SU-DHL-6 (cell line): Measurements from ENCODE around the gene RAD51B.

ENCODE experiments used
- H2AFZ ChIP-seq: fragments of 200-600 bp; sonication (generic); 2 replicates; pipeline ENCODE4 v1.6.1; 2014; ENCODE audit warnings: low read depth, mild to moderate bottlenecking, moderate library complexity, mixed read lengths, antibody characterized with exemption, low read length; ENCODE audit not compliant: severe bottlenecking
- H3F3A ChIP-seq: fragments of 200-600 bp; shearing (Covaris generic); 2 replicates; pipeline ENCODE4 v1.6.0; 2016; ENCODE audit warnings: antibody characterized with exemption, mild to moderate bottlenecking; ENCODE audit not compliant: insufficient read depth
- H3K27ac ChIP-seq: fragments of 200-600 bp; sonication (generic); 2 replicates; pipeline ENCODE4 v1.5.1; 2016; ENCODE audit warnings: low read depth, mild to moderate bottlenecking, low read length, moderate library complexity, mixed read lengths
- H3K27me3 ChIP-seq: fragments of 200-600 bp; sonication (generic), shearing (Covaris generic); 2 replicates; pipeline ENCODE4 v1.6.0; 2014; ENCODE audit warnings: mild to moderate bottlenecking, low read length
- H3K36me3 ChIP-seq: fragments of 200-600 bp; sonication (generic); 2 replicates; pipeline ENCODE4 v1.6.1; 2014; ENCODE audit warnings: mild to moderate bottlenecking, low read length, mixed read lengths
- H3K4me2 ChIP-seq: fragments of 300-600, 200-600 bp; shearing (Covaris generic), sonication (generic); 2 replicates; pipeline ENCODE4 v1.6.0; 2014; ENCODE audit warnings: low read length, low read depth, mild to moderate bottlenecking; ENCODE audit not compliant: poor library complexity, severe bottlenecking
- H3K4me3 ChIP-seq: fragments of 200-600 bp; sonication (generic); 2 replicates; pipeline ENCODE4 v1.5.1; 2014; ENCODE audit warnings: antibody characterized with exemption, low read length, mild to moderate bottlenecking, mixed read lengths; ENCODE audit not compliant: insufficient read depth, poor library complexity, severe bottlenecking
- H3K79me2 ChIP-seq: fragments of 200-600 bp; sonication (generic); 2 replicates; pipeline ENCODE4 v1.6.1; 2014; ENCODE audit warnings: mild to moderate bottlenecking, low read length, moderate library complexity; ENCODE audit not compliant: insufficient read depth
- H3K9ac ChIP-seq: fragments of 200-600 bp; sonication (generic); 2 replicates; pipeline ENCODE4 v1.7.0; 2014; ENCODE audit warnings: mild to moderate bottlenecking, low read length
- H3K9me2 ChIP-seq: fragments of 200-600 bp; sonication (generic); replicated peaks from 2 replicates; pipeline ENCODE4 v1.6.1; 2014; ENCODE audit warnings: low read length; ENCODE audit not compliant: insufficient read depth
- H3K9me3 ChIP-seq: fragments of 200-600 bp; sonication (generic); 2 replicates; pipeline ENCODE4 v1.6.1; 2014; ENCODE audit warnings: low read length, mixed read lengths; ENCODE audit not compliant: insufficient read depth
- H4K20me1 ChIP-seq: fragments of 200-600 bp; sonication (generic); 2 replicates; pipeline ENCODE4 v1.6.1; 2014; ENCODE audit warnings: low read depth, mild to moderate bottlenecking, antibody characterized with exemption, low read length, moderate library complexity, mixed read lengths
- CTCF ChIP-seq: fragments of 200-600 bp; sonication (generic); IDR thresholded peaks from one replicate; pipeline ENCODE4 v1.5.1; 2017; ENCODE audit warnings: antibody characterized with exemption, mild to moderate bottlenecking, low read length, moderate library complexity; ENCODE audit not compliant: insufficient read depth, poor library complexity, severe bottlenecking
- EZH2phosphoT487 ChIP-seq: fragments of 200-600 bp; sonication (generic), shearing (Covaris generic); conservative IDR thresholded peaks from 2 replicates; pipeline ENCODE4 v1.6.1; 2018; ENCODE audit warnings: mild to moderate bottlenecking, antibody characterized with exemption, low read length, moderate library complexity, mixed read lengths

RAD51B gene

GRCh38 chr14:68679301-68679700 lies 859.7 kb downstream of the RAD51B start:
- peaks cover 24% of the 10 kb centered on the region for H3K79me2 ChIP-seq
- peaks cover 4% of the 10 kb centered on the region for H3K36me3 ChIP-seq
- no peak overlapping the region for H3K4me3 ChIP-seq
- peaks cover 8% of the 10 kb centered on the region for H3F3A ChIP-seq
- H4K20me1 ChIP-seq, result no peaks in the 10 kb centered on the region
- H3K9me3 ChIP-seq, result no peaks in the 10 kb centered on the region
- no peak for TF ChIP-seq EZH2phosphoT487
- no peak for TF ChIP-seq CTCF
- no peak overlapping the region for H3K4me2 ChIP-seq
- no peak overlapping the region for H3K9ac ChIP-seq
- H3K27ac ChIP-seq, result no peak overlapping the region
- H2AFZ ChIP-seq, result no peak overlapping the region
- H3K27me3 ChIP-seq, result no peaks in the 10 kb centered on the region
- no peaks in the 10 kb centered on the region for H3K9me2 ChIP-seq

GRCh38 chr14:68679746-68680467 lies 860.3 kb downstream of the RAD51B start:
- H3K9ac ChIP-seq, result no peak overlapping the region
- no peak for TF ChIP-seq CTCF
- TF ChIP-seq EZH2phosphoT487, result no peak
- H3K9me3 ChIP-seq, result no peaks in the 10 kb centered on the region

DNA sequence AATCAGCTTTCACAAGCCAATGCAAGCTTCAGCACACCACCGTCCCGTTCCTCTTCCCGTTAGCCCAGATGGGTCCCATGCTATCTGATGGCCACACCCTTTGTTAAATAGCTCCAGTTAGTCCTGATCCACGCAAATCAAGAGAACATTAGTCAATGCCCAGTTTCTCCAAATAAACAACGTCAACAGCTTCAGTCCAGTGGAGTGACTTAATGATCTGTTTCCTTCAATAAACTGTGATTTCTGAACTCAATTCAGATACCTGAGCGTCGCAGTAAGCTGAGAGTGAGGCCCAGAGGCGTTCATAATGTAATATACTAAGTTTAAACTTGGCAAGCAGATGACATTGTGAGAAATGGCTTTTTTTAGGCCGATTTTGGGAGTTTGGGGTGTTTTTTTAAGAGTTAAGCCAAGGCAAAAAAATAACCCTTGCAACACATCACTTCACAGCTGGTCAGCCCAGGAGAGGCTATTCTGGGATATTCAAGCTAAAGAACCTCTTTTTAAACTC lies 861.0 kb downstream of the RAD51B start:
- H3K27me3 ChIP-seq, result no peaks in the 10 kb centered on the region
- no peak overlapping the region for H3K4me3 ChIP-seq
- H3F3A ChIP-seq, result peaks cover 14% of the 10 kb centered on the region
- H3K9ac ChIP-seq, result no peak overlapping the region
- no peak for TF ChIP-seq CTCF
- TF ChIP-seq EZH2phosphoT487, result no peak
- H3K9me2 ChIP-seq, result no peaks in the 10 kb centered on the region
- H4K20me1 ChIP-seq, result no peaks in the 10 kb centered on the region
- H3K36me3 ChIP-seq, result peaks cover 4% of the 10 kb centered on the region
- H3K27ac ChIP-seq, result no peak overlapping the region
- no peak overlapping the region for H2AFZ ChIP-seq
- H3K4me2 ChIP-seq, result no peak overlapping the region
- no peaks in the 10 kb centered on the region for H3K9me3 ChIP-seq
- peaks cover 28% of the 10 kb centered on the region for H3K79me2 ChIP-seq

More at GRCh38 chr14:68679746-68680467, 860.3 kb downstream of the RAD51B start:
- no peaks in the 10 kb centered on the region for H3K9me2 ChIP-seq
- H2AFZ ChIP-seq, result no peak overlapping the region
- no peaks in the 10 kb centered on the region for H4K20me1 ChIP-seq
- no peak overlapping the region for H3K4me2 ChIP-seq
- H3K4me3 ChIP-seq, result no peak overlapping the region
- peaks cover 28% of the 10 kb centered on the region for H3K79me2 ChIP-seq
- H3F3A ChIP-seq, result peaks cover 11% of the 10 kb centered on the region
- H3K27me3 ChIP-seq, result no peaks in the 10 kb centered on the region
- H3K27ac ChIP-seq, result no peak overlapping the region
- peaks cover 4% of the 10 kb centered on the region for H3K36me3 ChIP-seq
